DOHH2 (cell line): ENCODE measurements around the gene CCDC80.

Experiments
- H3F3A ChIP-seq: fragments of 200-600 bp; sonication (generic), shearing (Covaris generic); 2 replicates; pipeline ENCODE4 v1.6.0; 2016; ENCODE audit warnings: antibody characterized with exemption, mild to moderate bottlenecking; ENCODE audit not compliant: control insufficient read depth, insufficient read depth
- H3K27ac ChIP-seq: fragments of 200-600 bp; sonication (generic); 2 replicates; pipeline ENCODE4 v1.5.1; 2014; ENCODE audit warnings: low read depth, mild to moderate bottlenecking, low read length, moderate library complexity
- H3K27me3 ChIP-seq: fragments of 200-600 bp; sonication (generic); 2 replicates; pipeline ENCODE4 v1.6.1; 2014; ENCODE audit warnings: mild to moderate bottlenecking, low read length, mixed read lengths; ENCODE audit not compliant: control insufficient read depth
- H3K36me3 ChIP-seq: fragments of 200-600 bp; sonication (generic); 2 replicates; pipeline ENCODE4 v1.6.1; 2014; ENCODE audit warnings: mild to moderate bottlenecking, low read length, moderate library complexity, mixed read lengths; ENCODE audit not compliant: control insufficient read depth
- H3K4me1 ChIP-seq: fragments of 200-600 bp; sonication (generic); 2 replicates; pipeline ENCODE4 v1.6.1; 2014; ENCODE audit warnings: mild to moderate bottlenecking, low read length, mixed read lengths; ENCODE audit not compliant: control insufficient read depth
- H3K4me2 ChIP-seq: fragments of 200-600 bp; sonication (generic); 2 replicates; pipeline ENCODE4 v1.6.0; 2014; ENCODE audit warnings: mild to moderate bottlenecking, low read length, moderate library complexity
- H3K4me3 ChIP-seq: fragments of 200-600 bp; sonication (generic); 2 replicates; pipeline ENCODE4 v1.5.1; 2014; ENCODE audit warnings: mild to moderate bottlenecking, low read length, mixed read lengths
- H3K79me2 ChIP-seq: fragments of 200-600 bp; sonication (generic); 2 replicates; pipeline ENCODE4 v1.6.1; 2014; ENCODE audit warnings: mild to moderate bottlenecking, low read length, mixed read lengths; ENCODE audit not compliant: control insufficient read depth
- H3K9me2 ChIP-seq: fragments of 200-600 bp; sonication (generic); replicated peaks from 2 replicates; pipeline ENCODE4 v1.6.1; 2014; ENCODE audit warnings: mild to moderate bottlenecking, low read length, mixed read lengths; ENCODE audit not compliant: control insufficient read depth
- H3K9me3 ChIP-seq: fragments of 200-600 bp; sonication (generic); 2 replicates; pipeline ENCODE4 v1.6.1; 2014; ENCODE audit warnings: antibody characterized with exemption, low read length, mixed read lengths; ENCODE audit not compliant: control insufficient read depth, insufficient read depth
- H4K20me1 ChIP-seq: fragments of 200-600 bp; sonication (generic); 2 replicates; pipeline ENCODE4 v1.6.0; 2014; ENCODE audit warnings: low read depth, mild to moderate bottlenecking, antibody characterized with exemption, low read length, moderate library complexity; ENCODE audit not compliant: control insufficient read depth, insufficient read depth
- CTCF ChIP-seq: fragments of 200-600 bp; sonication (generic); IDR thresholded peaks from one replicate; pipeline ENCODE4 v1.5.1; 2014; ENCODE audit warnings: antibody characterized with exemption, mild to moderate bottlenecking, low read depth, low read length; ENCODE audit not compliant: poor library complexity, severe bottlenecking
- EZH2phosphoT487 ChIP-seq: fragments of 200-600 bp; sonication (generic); IDR thresholded peaks from 2 replicates; pipeline ENCODE4 v1.6.1; 2017; ENCODE audit warnings: borderline replicate concordance, mild to moderate bottlenecking, antibody characterized with exemption, low read length, moderate library complexity, mixed read lengths

Gene CCDC80

GRCh38 chr3:112555535-112556170 lies 85.3 kb downstream of the CCDC80 start:
- Histone ChIP-seq H3K4me3 (peak overlapping the region; percentile 2; the same call in 1 of the 2 replicates), H4K20me1 (no peaks in the 10 kb centered on the region), H3K4me2 (peak overlapping the region; percentile 34), H3K36me3 (peaks cover 78% of the 10 kb centered on the region), H3F3A (no peaks in the 10 kb centered on the region; the same call in 1 of the 2 replicates), H3K27ac (peak overlapping the region; percentile 26; the same call in 1 of the 2 replicates), H3K9me2 (no peaks in the 10 kb centered on the region), H3K9me3 (peaks cover 6% of the 10 kb centered on the region; the same call in 1 of the 2 replicates), H3K79me2 (peaks cover 91% of the 10 kb centered on the region), H3K4me1 (peaks cover 46% of the 10 kb centered on the region), H3K27me3 (no peaks in the 10 kb centered on the region)
- TF ChIP-seq EZH2phosphoT487 (no peak), CTCF (no peak)

- Histone ChIP-seq H3K79me2 (peaks cover 72% of the 10 kb centered on the region), H3K27ac (no peak overlapping the region), H3K27me3 (no peaks in the 10 kb centered on the region), H3K9me2 (no peaks in the 10 kb centered on the region), H3K4me2 (no peak overlapping the region), H3K4me1 (peaks cover 17% of the 10 kb centered on the region), H3K9me3 (peaks cover 6% of the 10 kb centered on the region; the same call in 1 of the 2 replicates), H3K4me3 (no peak overlapping the region), H3F3A (peaks cover 2% of the 10 kb centered on the region), H3K36me3 (peaks cover 87% of the 10 kb centered on the region), H4K20me1 (no peaks in the 10 kb centered on the region)
- TF ChIP-seq CTCF (no peak), EZH2phosphoT487 (no peak)
These were observed 90.1 kb downstream of the CCDC80 start for GRCh38 chr3:112550859-112551258.
